Glutamatergic neuron (in vitro differentiated cells): Measurements from ENCODE around the gene CLDN34. TPM values are rescaled to one million over a fixed set of nuclear protein-coding genes. Genes with fewer than 3 reads are reported as not detected.

Experiments
- DNase-seq: peaks from one replicate; pipeline ENCODE4 v3.0.0; 2022
- H3K27ac Mint-ChIP-seq: one replicate; pipeline ENCODE4 v1.8.0; 2020; ENCODE audit warnings: mild to moderate bottlenecking, mixed read lengths, inconsistent platforms; ENCODE audit not compliant: unreplicated experiment
- H3K27me3 Mint-ChIP-seq: one replicate; pipeline ENCODE4 v1.8.0; 2020; ENCODE audit warnings: mild to moderate bottlenecking, moderate library complexity, mixed read lengths, inconsistent platforms; ENCODE audit not compliant: unreplicated experiment
- H3K36me3 Mint-ChIP-seq: one replicate; pipeline ENCODE4 v1.8.0; 2020; ENCODE audit warnings: mild to moderate bottlenecking, mixed read lengths, inconsistent platforms; ENCODE audit not compliant: unreplicated experiment
- H3K4me1 Mint-ChIP-seq: one replicate; pipeline ENCODE4 v1.8.0; 2020; ENCODE audit warnings: mild to moderate bottlenecking, low read depth, mixed read lengths, inconsistent platforms; ENCODE audit not compliant: unreplicated experiment
- H3K4me3 Mint-ChIP-seq: one replicate; pipeline ENCODE4 v1.8.0; 2020; ENCODE audit warnings: mild to moderate bottlenecking, mixed read lengths, inconsistent platforms; ENCODE audit not compliant: unreplicated experiment
- H3K9me3 Mint-ChIP-seq: one replicate; pipeline ENCODE4 v1.8.0; 2020; ENCODE audit warnings: mild to moderate bottlenecking, moderate library complexity, mixed read lengths, inconsistent platforms; ENCODE audit not compliant: unreplicated experiment
- total RNA-seq: library from RNA; stranded (reverse); fragmentation: NEBNext Ultra II Directional; extraction: Animal tissue kit (Norgen Biotek cat#: 25700); gene quantifications from one replicate; pipeline ENCODE4 v1.2.1, GENCODE V29; 2021; ENCODE audit not compliant: unreplicated experiment
- TF ChIP-seq, protein P1 (sequence below): fragments of 200-600 bp; sonication (generic); IDR thresholded peaks from one replicate; pipeline ENCODE4 v1.5.0; 2021; ENCODE audit not compliant: partially characterized antibody, unreplicated experiment

Gene CLDN34
- total RNA-seq, 1 donor from 2014 or later: not detected

DNA sequence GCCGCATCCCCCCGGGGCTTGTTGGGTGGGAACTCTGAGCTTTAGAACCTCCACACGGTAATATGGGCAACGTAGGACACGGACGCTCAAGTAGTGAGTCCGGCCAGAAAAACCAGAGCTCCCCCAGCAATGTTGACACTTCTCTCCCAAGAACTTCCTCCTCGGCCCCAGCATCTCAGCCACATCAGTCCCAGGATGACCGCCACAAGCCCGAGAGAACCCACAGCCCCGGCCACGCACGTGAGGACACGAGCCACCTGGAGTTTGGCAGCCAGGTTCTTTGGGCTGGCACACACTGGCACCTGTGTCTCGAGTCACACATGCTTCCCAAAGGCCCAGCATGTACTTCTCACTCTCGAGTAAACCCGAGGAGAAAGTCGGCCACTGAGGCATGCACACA, 16.3 kb downstream of the CLDN34 start:
- TF ChIP-seq, protein P1, sequence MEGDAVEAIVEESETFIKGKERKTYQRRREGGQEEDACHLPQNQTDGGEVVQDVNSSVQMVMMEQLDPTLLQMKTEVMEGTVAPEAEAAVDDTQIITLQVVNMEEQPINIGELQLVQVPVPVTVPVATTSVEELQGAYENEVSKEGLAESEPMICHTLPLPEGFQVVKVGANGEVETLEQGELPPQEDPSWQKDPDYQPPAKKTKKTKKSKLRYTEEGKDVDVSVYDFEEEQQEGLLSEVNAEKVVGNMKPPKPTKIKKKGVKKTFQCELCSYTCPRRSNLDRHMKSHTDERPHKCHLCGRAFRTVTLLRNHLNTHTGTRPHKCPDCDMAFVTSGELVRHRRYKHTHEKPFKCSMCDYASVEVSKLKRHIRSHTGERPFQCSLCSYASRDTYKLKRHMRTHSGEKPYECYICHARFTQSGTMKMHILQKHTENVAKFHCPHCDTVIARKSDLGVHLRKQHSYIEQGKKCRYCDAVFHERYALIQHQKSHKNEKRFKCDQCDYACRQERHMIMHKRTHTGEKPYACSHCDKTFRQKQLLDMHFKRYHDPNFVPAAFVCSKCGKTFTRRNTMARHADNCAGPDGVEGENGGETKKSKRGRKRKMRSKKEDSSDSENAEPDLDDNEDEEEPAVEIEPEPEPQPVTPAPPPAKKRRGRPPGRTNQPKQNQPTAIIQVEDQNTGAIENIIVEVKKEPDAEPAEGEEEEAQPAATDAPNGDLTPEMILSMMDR: no peak
- no peak for DNase-seq
- no peaks in the 10 kb centered on the region for H3K9me3 Mint-ChIP-seq

DNA sequence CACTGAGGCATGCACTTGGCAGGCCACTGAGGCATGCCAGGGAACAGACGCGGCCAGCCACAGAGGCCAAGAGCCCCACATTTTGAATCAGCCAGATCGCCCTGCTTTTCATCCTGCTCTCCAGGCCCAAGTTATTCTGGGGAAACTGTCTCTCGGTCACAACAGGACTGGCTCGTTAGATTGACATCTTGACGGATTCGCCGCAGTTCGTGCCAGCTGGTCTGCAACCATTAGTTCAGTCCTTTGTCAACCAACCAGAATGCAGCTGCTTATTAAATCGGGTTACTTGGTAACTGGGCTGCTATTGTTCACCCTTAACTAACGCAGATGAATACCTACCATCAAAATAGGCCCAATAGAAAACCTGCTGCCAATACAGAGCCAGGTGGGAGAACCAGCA, 16.7 kb downstream of the CLDN34 start:
- Mint-ChIP-seq H3K4me1 (no peaks in the 10 kb centered on the region), H3K36me3 (no peaks in the 10 kb centered on the region), H3K27me3 (no peaks in the 10 kb centered on the region), H3K9me3 (no peaks in the 10 kb centered on the region), H3K4me3 (no peak overlapping the region), H3K27ac (no peak overlapping the region)
- DNase-seq: no peak
- TF ChIP-seq, protein P1: no peak

More for the DNA sequence above, 16.3 kb downstream of the CLDN34 start:
- Mint-ChIP-seq H3K36me3 (no peaks in the 10 kb centered on the region), H3K4me1 (no peaks in the 10 kb centered on the region), H3K4me3 (no peak overlapping the region), H3K27ac (no peak overlapping the region), H3K27me3 (no peaks in the 10 kb centered on the region)

DNA sequence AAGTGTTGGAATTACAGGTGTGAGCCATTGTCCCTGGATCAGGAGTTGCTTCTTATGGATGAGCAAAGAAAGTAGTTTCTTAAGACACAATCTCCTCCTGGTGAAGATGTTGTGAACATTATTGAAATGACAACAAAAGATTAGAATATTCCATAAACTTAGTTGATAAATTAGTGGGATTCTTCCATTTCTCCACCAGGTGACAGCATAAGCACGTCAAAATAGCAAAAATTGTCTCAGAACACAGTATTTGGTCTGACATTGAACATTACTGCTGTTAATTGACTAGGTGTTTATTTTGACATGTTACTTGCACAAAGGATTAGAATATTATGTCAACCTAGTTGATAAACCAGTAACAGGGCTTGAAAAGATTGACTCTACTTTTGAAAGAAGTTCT, 21.6 kb downstream of the CLDN34 start:
- Mint-ChIP-seq H3K4me1 (no peaks in the 10 kb centered on the region), H3K4me3 (no peak overlapping the region), H3K9me3 (no peaks in the 10 kb centered on the region), H3K27ac (no peak overlapping the region), H3K36me3 (no peaks in the 10 kb centered on the region), H3K27me3 (no peaks in the 10 kb centered on the region)
- no peak for DNase-seq
- TF ChIP-seq, protein P1: no peak

DNA sequence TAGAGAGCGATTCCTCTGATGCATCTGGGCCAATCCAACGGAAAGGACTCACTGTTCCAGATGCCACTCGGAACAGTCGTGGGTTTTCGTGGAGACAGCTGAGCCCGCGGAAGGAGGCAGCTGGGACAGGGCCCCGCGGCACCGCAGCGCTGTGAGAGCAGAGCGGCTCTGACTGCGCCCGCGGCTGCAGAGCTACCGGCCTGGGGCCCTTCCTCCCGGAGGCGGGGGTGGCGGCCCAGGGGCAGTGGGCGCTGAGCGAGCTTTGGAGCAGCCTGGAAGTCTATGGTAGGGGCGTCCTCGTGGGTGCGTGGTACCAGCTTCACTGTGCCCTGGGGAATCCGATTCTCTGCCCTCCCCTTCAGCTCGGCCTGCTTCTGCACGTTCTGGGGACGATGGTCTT, 24.9 kb downstream of the CLDN34 start:
- no peaks in the 10 kb centered on the region for H3K9me3 Mint-ChIP-seq
- TF ChIP-seq, protein P1: no peak
- H3K27ac Mint-ChIP-seq: no peak overlapping the region

DNA sequence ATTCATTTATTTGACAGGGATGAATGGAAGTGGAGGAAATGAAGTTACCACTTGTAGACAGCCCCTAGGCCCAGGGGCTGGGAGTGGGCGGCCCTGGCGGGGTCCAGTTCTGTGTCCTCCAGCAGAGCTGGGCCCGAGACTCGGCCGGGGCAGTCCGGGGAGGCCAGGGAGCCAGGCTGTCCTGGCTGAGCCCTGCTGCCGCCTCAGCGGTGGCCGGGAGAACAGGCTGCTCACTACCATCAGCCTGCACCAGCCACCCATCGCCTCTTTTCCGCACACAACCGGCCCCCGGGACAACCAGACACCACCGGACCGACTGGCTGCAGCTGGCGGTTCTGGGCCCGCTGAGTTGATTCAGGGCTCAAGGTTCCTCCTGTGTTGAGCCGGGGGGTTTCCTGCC, 25.6 kb downstream of the CLDN34 start:
- Mint-ChIP-seq H3K4me3 (no peak overlapping the region), H3K4me1 (no peaks in the 10 kb centered on the region), H3K36me3 (no peaks in the 10 kb centered on the region)

More for the DNA sequence above, 24.9 kb downstream of the CLDN34 start:
- Mint-ChIP-seq H3K36me3 (no peaks in the 10 kb centered on the region), H3K27me3 (no peaks in the 10 kb centered on the region), H3K4me1 (no peaks in the 10 kb centered on the region), H3K4me3 (no peak overlapping the region)
- DNase-seq: no peak

More for the DNA sequence above, 25.6 kb downstream of the CLDN34 start:
- Mint-ChIP-seq H3K27ac (no peak overlapping the region), H3K27me3 (no peaks in the 10 kb centered on the region), H3K9me3 (no peaks in the 10 kb centered on the region)
- TF ChIP-seq, protein P1: no peak
- no peak for DNase-seq
